ENCODE results near the gene HSD17B10.
"Not testable (repeated sequence)": the region's sequence is repeated elsewhere in the genome, so short reads cannot be mapped to it uniquely, and the experiment has no call there.

GRCh38 chrX:53468659-53469058 is 34.5 kb upstream of the HSD17B10 start:
- not testable (repeated sequence) for TF ChIP-seq POLR2A (IDR thresholded peaks at IDR 0.05); CTCF (IDR thresholded peaks at IDR 0.05 in 8 of 11, conservative IDR thresholded peaks at IDR 0.05 in 3 of 11)

Data from spleen (tissue), 7 donors.